Hematopoietic multipotent progenitor cell treated with erythropoietin and hydrocortisone succinate and interleukin-3 and kit ligand, for 6 days (in vitro differentiated cells): ENCODE data around the gene SLIT3.

Experiments
- DNase-seq: peaks from one replicate; pipeline ENCODE4 v3.0.0-alpha.2; 2015

Gene SLIT3

GRCh38 chr5:168714046-168714445 lies 586.9 kb downstream of the SLIT3 start:
- no peak for DNase-seq

DNA sequence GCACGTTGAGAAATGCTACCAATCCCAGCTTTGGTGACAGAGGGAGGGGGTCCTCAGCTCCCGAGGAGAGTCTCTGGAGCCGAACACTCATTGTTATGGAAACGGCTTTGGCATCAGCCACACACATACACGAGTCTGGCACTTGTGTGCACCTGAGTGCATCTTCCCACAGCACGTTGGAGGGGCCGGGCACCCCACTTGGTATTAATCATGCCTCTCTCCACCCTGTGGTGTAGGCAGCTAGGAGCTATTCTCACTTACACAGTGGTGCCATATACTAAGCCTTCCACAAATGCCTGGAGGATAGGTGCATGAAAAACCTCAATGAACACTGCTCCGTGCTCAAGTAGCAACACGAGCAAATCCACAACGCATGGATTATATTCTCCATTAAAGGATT lies 587.9 kb downstream of the SLIT3 start:
- no peak for DNase-seq

DNA sequence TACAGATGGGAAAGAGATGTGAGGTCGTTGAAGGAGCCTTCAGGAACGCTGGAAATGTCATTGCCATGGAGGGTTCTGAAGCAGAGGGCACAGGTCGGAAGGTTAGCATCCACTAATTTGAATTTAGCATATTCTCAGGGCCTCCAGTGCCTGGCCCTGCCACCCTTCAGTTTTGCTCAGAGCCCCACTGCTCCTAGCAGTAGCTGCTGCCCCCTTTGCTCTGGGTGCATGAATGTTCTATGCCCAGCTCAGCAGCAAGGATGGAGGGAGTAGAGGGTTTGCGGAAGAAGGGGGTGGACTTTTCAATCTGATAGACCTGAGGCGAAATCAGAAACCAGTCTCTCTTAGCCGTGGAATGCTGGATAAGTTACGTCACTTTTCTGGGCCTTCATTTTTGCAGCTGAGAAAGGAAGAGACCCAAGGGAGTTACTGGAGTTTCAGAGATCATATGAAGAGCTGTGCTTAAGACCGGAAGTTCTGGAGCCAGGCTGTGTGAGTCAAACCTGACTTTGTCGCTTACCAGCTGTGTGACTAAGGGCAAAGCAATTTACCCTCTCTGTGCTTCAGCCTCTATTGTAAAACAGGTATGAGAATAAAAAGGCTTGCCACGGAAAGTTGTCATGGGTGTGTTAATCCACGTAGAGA lies 588.5 kb downstream of the SLIT3 start:
- DNase-seq: no peak

DNA sequence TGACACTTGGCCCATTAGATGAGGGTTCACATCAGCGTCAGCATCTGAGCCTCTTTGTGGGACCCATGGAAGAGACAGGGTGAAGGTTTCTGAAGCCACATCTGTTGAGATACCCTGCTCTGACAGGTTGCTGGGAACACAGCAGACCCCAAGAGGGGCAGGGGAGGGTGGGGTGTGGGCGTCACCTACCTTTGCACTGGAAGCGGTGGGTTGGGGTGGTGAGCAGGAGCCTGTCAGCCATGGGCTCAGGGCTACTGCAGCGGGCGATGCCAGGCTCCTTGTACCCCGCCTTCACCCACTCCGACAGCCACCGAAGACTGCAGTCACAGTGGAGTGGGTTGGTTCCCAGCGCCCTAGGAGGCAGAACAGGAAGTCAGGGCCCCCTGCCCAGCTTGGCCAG lies 590.2 kb downstream of the SLIT3 start:
- no peak for DNase-seq

GRCh38 chr5:168707716-168708695 lies 592.9 kb downstream of the SLIT3 start:
- no peak for DNase-seq

DNA sequence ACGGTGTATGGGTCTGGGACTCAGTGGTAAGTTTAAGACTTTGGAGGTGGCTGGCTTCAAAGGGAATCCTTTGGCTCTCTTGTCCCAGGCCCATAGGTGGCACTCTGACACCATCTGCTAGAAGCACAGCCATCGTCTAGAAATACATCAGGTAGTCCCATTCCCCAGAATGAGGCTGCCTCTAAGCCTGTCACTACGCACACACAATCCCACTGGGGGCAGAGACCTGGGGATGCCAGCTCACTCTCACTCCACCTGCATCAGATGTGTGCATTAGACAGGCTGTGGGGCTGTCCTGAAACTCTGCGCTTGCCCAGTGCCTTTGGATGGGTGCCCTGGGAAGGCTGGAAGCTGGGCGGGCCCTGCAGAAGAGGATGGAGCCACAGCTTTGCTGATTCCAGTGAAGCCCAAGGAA lies 594.3 kb downstream of the SLIT3 start:
- DNase-seq: peak; percentile 67

- no peak for DNase-seq
Observed at GRCh38 chr5:168705321-168705720, 595.6 kb downstream of the SLIT3 start.

DNA sequence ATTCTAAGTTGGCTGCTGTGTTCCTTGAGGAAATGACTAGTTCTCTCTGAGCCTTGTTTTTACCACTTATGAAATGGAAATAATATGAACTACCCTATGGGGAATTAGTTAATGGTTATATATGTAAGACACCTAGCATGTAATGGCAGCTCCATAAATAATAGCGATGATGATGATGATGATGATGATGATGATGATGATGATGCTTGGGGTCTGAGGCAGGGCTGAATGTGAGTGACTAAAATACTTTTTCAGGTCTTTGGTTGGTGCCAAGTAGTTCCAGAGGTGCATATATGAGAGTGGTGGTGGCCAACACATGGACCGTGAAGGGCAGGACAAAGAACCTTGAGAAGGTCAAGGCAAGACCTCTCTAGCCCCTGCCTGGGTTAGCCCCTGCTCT lies 598.4 kb downstream of the SLIT3 start:
- DNase-seq: no peak

- DNase-seq: no peak
Observed at GRCh38 chr5:168701641-168702040, 599.3 kb downstream of the SLIT3 start.

GRCh38 chr5:168699002-168699401 lies 601.9 kb downstream of the SLIT3 start:
- DNase-seq: no peak

DNA sequence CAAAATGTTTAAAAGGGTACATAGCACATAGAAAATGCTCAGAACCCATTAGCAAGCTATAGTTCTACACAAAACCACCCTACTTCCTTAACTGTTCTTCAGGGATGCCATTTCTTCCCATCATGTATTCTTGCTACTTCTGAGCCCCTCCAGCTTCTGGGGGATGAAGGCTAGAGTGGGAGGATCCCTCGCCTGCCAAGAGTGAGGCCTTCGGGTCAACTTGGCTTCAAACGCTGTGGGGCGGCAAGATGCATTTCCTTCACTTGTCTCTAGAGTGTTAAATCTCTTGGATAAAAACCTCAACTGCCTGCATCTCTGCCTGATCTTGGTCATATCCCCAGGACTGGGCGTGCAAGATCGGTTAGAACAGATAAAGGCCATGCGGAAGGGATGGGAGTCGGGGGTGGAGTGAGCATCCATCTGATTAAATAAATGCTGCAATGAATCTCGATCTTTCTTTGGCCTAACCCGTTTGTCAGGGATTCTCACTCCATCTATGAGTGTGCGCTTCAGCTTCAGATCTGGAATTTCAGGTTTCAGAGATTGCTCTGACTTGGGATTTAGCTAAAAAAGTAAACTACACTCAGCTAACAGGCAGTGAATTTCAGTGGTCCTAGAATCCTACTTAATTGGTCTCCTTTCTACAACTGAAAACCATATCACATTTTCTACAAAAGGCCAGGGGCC lies 603.8 kb downstream of the SLIT3 start:
- no peak for DNase-seq

DNA sequence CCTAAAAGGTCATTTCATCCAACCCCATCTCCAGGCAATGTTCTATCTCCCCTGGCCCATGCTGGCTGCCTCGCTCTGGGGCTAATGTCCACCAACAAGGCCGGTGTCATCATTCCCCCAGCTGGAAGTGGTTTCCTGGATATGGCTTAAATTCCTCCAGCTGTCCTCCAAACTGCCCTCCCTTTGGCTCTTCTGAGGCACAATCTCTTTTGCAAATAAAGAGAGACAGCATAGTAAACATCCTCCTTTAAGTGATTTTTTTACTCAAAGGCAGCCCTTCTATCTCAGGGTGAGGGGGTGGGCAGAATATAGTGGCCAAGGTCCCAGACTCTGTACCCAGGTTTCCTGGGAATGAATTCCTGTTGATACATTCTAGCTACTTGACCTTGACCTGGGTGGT lies 604.3 kb downstream of the SLIT3 start:
- DNase-seq: no peak

GRCh38 chr5:168695301-168695835 lies 605.6 kb downstream of the SLIT3 start:
- DNase-seq: no peak

- no peak for DNase-seq
Observed at GRCh38 chr5:168694289-168694688, 606.6 kb downstream of the SLIT3 start.

GRCh38 chr5:168693883-168694282 lies 607.1 kb downstream of the SLIT3 start:
- no peak for DNase-seq

GRCh38 chr5:168693297-168693696 lies 607.6 kb downstream of the SLIT3 start:
- no peak for DNase-seq

GRCh38 chr5:168691891-168692290 lies 609.0 kb downstream of the SLIT3 start:
- no peak for DNase-seq

GRCh38 chr5:168689260-168689659 lies 611.7 kb downstream of the SLIT3 start:
- no peak for DNase-seq

GRCh38 chr5:168686837-168687236 lies 614.1 kb downstream of the SLIT3 start:
- DNase-seq: no peak

- no peak for DNase-seq
Observed at GRCh38 chr5:168685566-168685965, 615.4 kb downstream of the SLIT3 start.

GRCh38 chr5:168683927-168684295 lies 617.0 kb downstream of the SLIT3 start:
- no peak for DNase-seq

DNA sequence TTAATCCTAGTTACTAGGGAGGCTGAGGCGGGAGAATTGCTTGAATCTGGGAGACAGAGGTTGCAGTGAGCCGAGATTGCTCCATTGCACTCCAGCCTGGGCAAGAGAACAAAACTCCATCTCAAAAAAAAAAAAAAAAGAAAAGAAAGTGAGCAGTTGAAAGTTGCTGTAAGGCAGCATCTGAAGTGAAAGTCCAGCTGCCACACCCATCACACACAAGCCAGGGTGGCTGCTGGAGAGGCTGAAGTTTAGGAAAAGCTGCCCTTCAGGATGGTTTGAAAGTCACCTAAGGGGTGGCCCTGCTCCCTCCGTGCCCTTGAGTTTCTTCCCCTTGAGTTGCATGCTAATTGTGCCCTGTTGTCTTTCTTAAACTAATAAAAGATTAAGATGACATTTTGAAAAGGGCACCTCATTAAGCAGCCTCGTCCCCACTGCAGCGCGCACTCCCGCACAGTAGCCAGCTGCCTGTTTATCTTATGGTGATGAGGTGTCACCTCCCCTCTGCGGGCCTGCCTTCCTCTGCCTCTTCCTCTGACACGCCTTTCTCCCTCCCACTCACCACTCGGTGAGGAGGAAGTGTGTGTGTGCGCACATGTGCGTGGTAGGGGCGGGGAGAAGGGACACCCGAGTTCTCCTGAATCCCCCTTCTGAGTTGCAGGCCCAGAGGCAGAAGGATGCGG lies 617.6 kb downstream of the SLIT3 start:
- peak; percentile 36 for DNase-seq
